Articular chondrocyte of knee joint (primary cell): ENCODE measurements around the gene KLK2. TPM values are rescaled to one million over a fixed set of nuclear protein-coding genes. Genes with fewer than 3 reads are reported as not detected.

Experiments
- total RNA-seq: library from RNA; depleted of rRNA; stranded (reverse); fragments of >200 nt; gene quantifications from 2 replicates; pipeline ENCODE4 v1.2.3, GENCODE V29; 2012

Gene KLK2
- total RNA-seq: not detected in 2 replicates

DNA sequence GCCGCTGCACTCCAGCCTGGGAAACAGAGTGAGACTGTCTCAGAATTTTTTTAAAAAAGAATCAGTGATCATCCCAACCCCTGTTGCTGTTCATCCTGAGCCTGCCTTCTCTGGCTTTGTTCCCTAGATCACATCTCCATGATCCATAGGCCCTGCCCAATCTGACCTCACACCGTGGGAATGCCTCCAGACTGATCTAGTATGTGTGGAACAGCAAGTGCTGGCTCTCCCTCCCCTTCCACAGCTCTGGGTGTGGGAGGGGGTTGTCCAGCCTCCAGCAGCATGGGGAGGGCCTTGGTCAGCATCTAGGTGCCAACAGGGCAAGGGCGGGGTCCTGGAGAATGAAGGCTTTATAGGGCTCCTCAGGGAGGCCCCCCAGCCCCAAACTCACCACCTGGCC is at the start of gene KLK2:
KLK2 (plus strand) TSS at position 384 of the 400 bp plus-strand sequence. CDS start 35 bp downstream, outside the sequence.

GRCh38 chr19:50833117-50833801 is 40.0 kb upstream of the KLK2 start, which contains the start of gene KLK15:
KLK15 (minus strand) TSS chr19:50833574; CDS start chr19:50831492, 2,082 bp downstream.

GRCh38 chr19:50854636-50855410 is 18.4 kb upstream of the KLK2 start, which contains the start of gene KLK3:
KLK3 (plus strand) TSS chr19:50854915; CDS start chr19:50854956, 41 bp downstream.

GRCh38 chr19:50911206-50912101 is 38.2 kb downstream of the KLK2 start, which contains the start of gene KLK4:
KLK4 (minus strand) TSS chr19:50911395; CDS start chr19:50910738, 657 bp downstream.

Other genes with a start within 250 kb of the KLK2 start
- gene SYT3, start 233.6 kb upstream of the KLK2 start, total RNA-seq: not detected in 2 replicates
- gene C19orf81, start 224.0 kb upstream of the KLK2 start, total RNA-seq: not detected in 2 replicates
- 0.52 and 1.2 TPM in 2 replicates for gene SHANK1, start 153.6 kb upstream of the KLK2 start, total RNA-seq
- 9.4 and 17.7 TPM in 2 replicates for gene CLEC11A, start 150.1 kb upstream of the KLK2 start, total RNA-seq
- gene GPR32, start 103.0 kb upstream of the KLK2 start, total RNA-seq: not detected in 2 replicates
- not detected in 2 replicates for gene ACP4, start 83.0 kb upstream of the KLK2 start, total RNA-seq
- not detected in 2 replicates for gene KLK1, start 49.7 kb upstream of the KLK2 start, total RNA-seq
- gene KLK15, start 39.9 kb upstream of the KLK2 start, total RNA-seq: not detected in 2 replicates
- gene KLK3, start 18.5 kb upstream of the KLK2 start, total RNA-seq: not detected in 2 replicates
- gene KLK4, start 38.0 kb downstream of the KLK2 start, total RNA-seq: not detected in 2 replicates
- not detected in 2 replicates for gene KLK5, start 79.6 kb downstream of the KLK2 start, total RNA-seq
- gene KLK6, start 96.2 kb downstream of the KLK2 start, total RNA-seq: not detected in 2 replicates
- gene KLK7, start 110.5 kb downstream of the KLK2 start, total RNA-seq: not detected in 2 replicates
- gene KLK8, start 128.2 kb downstream of the KLK2 start, total RNA-seq: not detected in 2 replicates
- gene KLK10, start 146.3 kb downstream of the KLK2 start, total RNA-seq: not detected in 2 replicates
- not detected in 2 replicates for gene KLK11, start 153.2 kb downstream of the KLK2 start, total RNA-seq
- gene KLK12, start 161.6 kb downstream of the KLK2 start, total RNA-seq: not detected in 2 replicates
- not detected in 2 replicates for gene KLK13, start 191.7 kb downstream of the KLK2 start, total RNA-seq
- gene KLK14, start 209.4 kb downstream of the KLK2 start, total RNA-seq: not detected in 2 replicates
- 2.5 and 3.6 TPM in 2 replicates for gene CTU1, start 235.0 kb downstream of the KLK2 start, total RNA-seq